Right atrium auricular region (tissue), 2 donors: Measurements from ENCODE around the gene TMTC3. TPM values are rescaled to one million over a fixed set of nuclear protein-coding genes. Genes with fewer than 3 reads are reported as not detected.

Source experiments
- DNase-seq: peaks from one replicate; pipeline ENCODE4 v3.0.0-alpha.2; 2019; ENCODE audit warnings: low spot score
- H3K27ac ChIP-seq, 2 donors: fragments of 200-600 bp; sonication (generic); 1 replicate in 1 of 2; 2 replicates in 1 of 2; pipeline ENCODE4 v1.5.1; 2016 to 2019
- H3K27me3 ChIP-seq, 2 donors: fragments of 200-600 bp; sonication (generic); one replicate each; pipeline versions ENCODE4 v1.5.1 to v1.6.0; 2017 to 2019
- H3K36me3 ChIP-seq: fragments of 200-600 bp; sonication (generic); one replicate; pipeline ENCODE4 v1.5.1; 2016
- H3K4me1 ChIP-seq, 2 donors: fragments of 200-600 bp; sonication (generic); one replicate each; pipeline versions ENCODE4 v1.5.1 to v1.6.0; 2017 to 2019
- H3K4me3 ChIP-seq, 2 donors: fragments of 200-600 bp; sonication (generic); 1 replicate in 1 of 2; 2 replicates in 1 of 2; pipeline ENCODE4 v1.5.1; 2017 to 2019; ENCODE audit warnings: mild to moderate bottlenecking in 1 of 2, moderate library complexity in 1 of 2
- H3K9me3 ChIP-seq, 2 donors: fragments of 200-600 bp; sonication (generic); one replicate each; pipeline ENCODE4 v1.5.1; 2019
- CTCF ChIP-seq, 2 donors: fragments of 200-600 bp; sonication (generic); IDR thresholded peaks; one replicate each; pipeline ENCODE4 v1.5.1; 2019; ENCODE audit warnings: antibody characterized with exemption in 2 of 2
- total RNA-seq, 2 donors: library from RNA; depleted of rRNA; stranded (reverse); fragments of >200 nt; gene quantifications; one replicate each; pipeline ENCODE4 v1.1.0, GENCODE V29; 2016

The TMTC3 gene
- total RNA-seq, 2 donors from 2014 or later: 9.9 to 11.8 TPM

- no peaks in the 10 kb centered on the region for H3K36me3 ChIP-seq
- no peak overlapping the region for H3K27ac ChIP-seq
- H3K4me1 ChIP-seq: no peaks in the 10 kb centered on the region
- H3K4me3 ChIP-seq: no peak overlapping the region
- H3K27me3 ChIP-seq: no peaks in the 10 kb centered on the region
- DNase-seq: no peak
- TF ChIP-seq CTCF (IDR thresholded peaks at IDR 0.05): no peak
- H3K9me3 ChIP-seq: peaks cover 0 to 45% of the 10 kb centered on the region in 2 donors
Measured at GRCh38 chr12:88218293-88218692, 76.2 kb downstream of the TMTC3 start.

- DNase-seq: no peak
- H3K9me3 ChIP-seq: peaks cover 0 to 46% of the 10 kb centered on the region in 2 donors
- H3K4me3 ChIP-seq: no peak overlapping the region
- H3K27ac ChIP-seq: no peak overlapping the region
- H3K4me1 ChIP-seq: no peaks in the 10 kb centered on the region
- no peak for TF ChIP-seq CTCF (IDR thresholded peaks at IDR 0.05)
- no peaks in the 10 kb centered on the region for H3K27me3 ChIP-seq
- H3K36me3 ChIP-seq: no peaks in the 10 kb centered on the region
Measured at GRCh38 chr12:88219861-88220260, 77.8 kb downstream of the TMTC3 start.

- Histone ChIP-seq H3K4me3 (no peak overlapping the region), H3K27ac (no peak overlapping the region), H3K27me3 (no peaks in the 10 kb centered on the region), H3K36me3 (no peaks in the 10 kb centered on the region), H3K9me3 (peaks cover 0 to 46% of the 10 kb centered on the region in 2 donors), H3K4me1 (no peaks in the 10 kb centered on the region)
- no peak for DNase-seq
- no peak for TF ChIP-seq CTCF (IDR thresholded peaks at IDR 0.05)
Measured at GRCh38 chr12:88223519-88223918, 81.4 kb downstream of the TMTC3 start.

GRCh38 chr12:88225776-88226175 is 83.7 kb downstream of the TMTC3 start:
- Histone ChIP-seq H3K36me3 (no peaks in the 10 kb centered on the region), H3K4me3 (no peak overlapping the region), H3K27ac (no peak overlapping the region), H3K4me1 (no peaks in the 10 kb centered on the region), H3K9me3 (peaks cover 0 to 25% of the 10 kb centered on the region in 2 donors), H3K27me3 (no peaks in the 10 kb centered on the region)
- no peak for DNase-seq
- no peak for TF ChIP-seq CTCF (IDR thresholded peaks at IDR 0.05)

- no peaks in the 10 kb centered on the region for H3K4me1 ChIP-seq
- no peak for TF ChIP-seq CTCF (IDR thresholded peaks at IDR 0.05)
- DNase-seq: no peak
- H3K9me3 ChIP-seq: peaks cover 0 to 16% of the 10 kb centered on the region in 2 donors
- no peak overlapping the region for H3K27ac ChIP-seq
- no peaks in the 10 kb centered on the region for H3K27me3 ChIP-seq
- no peak overlapping the region for H3K4me3 ChIP-seq
- H3K36me3 ChIP-seq: no peaks in the 10 kb centered on the region
Measured at GRCh38 chr12:88227263-88227662, 85.2 kb downstream of the TMTC3 start.

- Histone ChIP-seq H3K4me3 (no peak overlapping the region), H3K27ac (no peak overlapping the region), H3K4me1 (no peaks in the 10 kb centered on the region), H3K9me3 (peaks cover 0 to 11% of the 10 kb centered on the region in 2 donors), H3K27me3 (no peaks in the 10 kb centered on the region), H3K36me3 (no peaks in the 10 kb centered on the region)
- DNase-seq: no peak
- no peak for TF ChIP-seq CTCF (IDR thresholded peaks at IDR 0.05)
Measured at GRCh38 chr12:88227871-88228270, 85.8 kb downstream of the TMTC3 start.
